SK-N-SH (cell line): ENCODE measurements around the gene FERMT1. TPM values are rescaled to one million over a fixed set of nuclear protein-coding genes. Genes with fewer than 3 reads are reported as not detected.

Experiments
- CTCF ChIA-PET: fragments of 300-600, 350-600 bp; formaldehyde crosslinking; extraction: SDS; loops from one replicate; lab custom pipeline; 2021; lab: Yijun Ruan, JAX
- POLR2A ChIA-PET: fragments of 350-600 bp; sonication (Branson Sonifier 250); formaldehyde crosslinking; extraction: SDS; loops from one replicate; lab custom pipeline; 2020; ENCODE audit warnings: antibody characterized with exemption, inconsistent platforms; lab: Yijun Ruan, JAX
- DNase-seq: peaks from one replicate; pipeline ENCODE4 v3.0.0; 2012
- H2AFZ ChIP-seq: fragments of 200-600 bp; sonication (generic); 2 replicates; pipeline ENCODE4 v1.8.1; 2016; ENCODE audit warnings: antibody characterized with exemption, mild to moderate bottlenecking, low read depth
- H3F3A ChIP-seq: fragments of 200-600 bp; sonication (generic); replicated peaks from 2 replicates; pipeline ENCODE3; 2016; ENCODE audit warnings: antibody characterized with exemption, mild to moderate bottlenecking; ENCODE audit not compliant: insufficient read depth
- H3K27ac ChIP-seq, 2 experiments: fragments of 200-500 bp in 1 of 2; fragments of 200-600 bp in 1 of 2; sonication (Bioruptor generic) in 1 of 2; sonication (generic), shearing (Covaris generic) in 1 of 2; 2 replicates each; pipeline versions ENCODE4 v1.5.1 to v1.6.1; 2014 to 2016; ENCODE audit warnings: low read depth in 2 of 2, inconsistent platforms in 1 of 2, low read length in 1 of 2, mild to moderate bottlenecking in 1 of 2, mixed read lengths in 1 of 2
- H3K27me3 ChIP-seq: fragments of 200-600 bp; sonication (generic), shearing (Covaris generic); 2 replicates; pipeline ENCODE4 v1.6.1; 2016; ENCODE audit warnings: mixed run types; ENCODE audit not compliant: insufficient read depth
- H3K36me3 ChIP-seq, 2 experiments: fragments of 200-500 bp in 1 of 2; fragments of 200-600 bp in 1 of 2; sonication (Bioruptor generic) in 1 of 2; sonication (generic) in 1 of 2; replicated peaks in 1 of 2; 2 replicates each; pipeline versions ENCODE3 to v1.5.1; 2014 to 2016; ENCODE audit warnings: low read length in 1 of 2, mild to moderate bottlenecking in 1 of 2; ENCODE audit not compliant: insufficient read depth in 2 of 2, control insufficient read depth in 1 of 2
- H3K4me1 ChIP-seq, 2 experiments: fragments of 200-500 bp in 1 of 2; fragments of 200-600 bp in 1 of 2; sonication (Bioruptor generic) in 1 of 2; sonication (generic), shearing (Covaris generic) in 1 of 2; 2 replicates each; pipeline versions ENCODE4 v1.5.1 to v1.6.1; 2014 to 2016; ENCODE audit warnings: low read depth in 1 of 2, low read length in 1 of 2, mixed run types in 1 of 2; ENCODE audit not compliant: insufficient read depth in 2 of 2, control insufficient read depth in 1 of 2
- H3K4me2 ChIP-seq: fragments of 200-600 bp; sonication (generic), shearing (Covaris generic); 2 replicates; pipeline ENCODE4 v1.6.1; 2017; ENCODE audit warnings: mixed run types
- H3K4me3 ChIP-seq, 2 experiments: fragments of 200-500 bp in 1 of 2; fragments of 200-600 bp in 1 of 2; sonication (Bioruptor generic) in 1 of 2; sonication (generic), shearing (Covaris generic) in 1 of 2; 2 replicates each; pipeline versions ENCODE4 v1.5.1 to v1.8.1; 2014 to 2016; ENCODE audit warnings: low read depth in 2 of 2, inconsistent platforms in 1 of 2, low read length in 1 of 2, mild to moderate bottlenecking in 1 of 2, mixed read lengths in 1 of 2, moderate library complexity in 1 of 2
- H3K79me2 ChIP-seq: fragments of 200-600 bp; sonication (generic); 2 replicates; pipeline ENCODE4 v1.8.1; 2017; ENCODE audit warnings: mild to moderate bottlenecking; ENCODE audit not compliant: insufficient read depth
- H3K9ac ChIP-seq: fragments of 200-600 bp; sonication (generic); 2 replicates; pipeline ENCODE4 v1.6.1; 2017; ENCODE audit warnings: mixed run types
- H3K9me2 ChIP-seq: fragments of 200-600 bp; sonication (generic); 2 replicates; pipeline ENCODE4 v1.6.1; 2017; ENCODE audit warnings: mixed run types
- H3K9me3 ChIP-seq: fragments of 200-600 bp; sonication (generic); 2 replicates; pipeline ENCODE4 v1.6.1; 2017; ENCODE audit warnings: mixed run types, mild to moderate bottlenecking, moderate library complexity
- H4K20me1 ChIP-seq: fragments of 200-600 bp; sonication (generic); 2 replicates; pipeline ENCODE4 v1.6.1; 2017; ENCODE audit warnings: mild to moderate bottlenecking, mixed run types; ENCODE audit not compliant: insufficient read depth
- CHD2 ChIP-seq: fragments of 150-350 bp; IDR thresholded peaks from 2 replicates; pipeline ENCODE4 v1.6.1; 2018; ENCODE audit warnings: low read length; ENCODE audit not compliant: partially characterized antibody
- ELF1 ChIP-seq: IDR thresholded peaks from 2 replicates; pipeline ENCODE4 v1.4.0; 2012
- FOSL2 ChIP-seq: IDR thresholded peaks from 2 replicates; pipeline ENCODE4 v1.4.0; 2012; ENCODE audit warnings: low read depth, mild to moderate bottlenecking, moderate library complexity, borderline replicate concordance
- FOXJ3 ChIP-seq: sonication (generic); formaldehyde crosslinking; IDR thresholded peaks from 2 replicates; pipeline ENCODE4 v1.5.1; 2020; ENCODE audit warnings: mild to moderate bottlenecking, missing genetic modification reagents
- GATA2 ChIP-seq: sonication (generic); formaldehyde crosslinking; IDR thresholded peaks from 2 replicates; pipeline ENCODE4 v1.5.0; 2020; ENCODE audit warnings: mild to moderate bottlenecking, missing genetic modification reagents
- IRF3 ChIP-seq: fragments of 150-350 bp; IDR thresholded peaks from 2 replicates; pipeline ENCODE4 v1.6.1; 2016; ENCODE audit warnings: mild to moderate bottlenecking, low read depth, low read length
- MAX ChIP-seq: IDR thresholded peaks from 2 replicates; pipeline ENCODE4 v1.4.0; 2012; ENCODE audit warnings: low read depth
- NRF1 ChIP-seq: IDR thresholded peaks from 2 replicates; pipeline ENCODE4 v1.6.1; 2012; ENCODE audit warnings: low read depth, mild to moderate bottlenecking, low read length
- PBX3 ChIP-seq: IDR thresholded peaks from 2 replicates; pipeline ENCODE4; 2012
- RCOR1 ChIP-seq: fragments of 150-350 bp; IDR thresholded peaks from 2 replicates; pipeline ENCODE4 v1.6.1; 2017; ENCODE audit warnings: antibody characterized with exemption, low read length
- RXRA ChIP-seq: IDR thresholded peaks from 2 replicates; pipeline ENCODE4 v1.4.0; 2012; ENCODE audit warnings: low read depth, mild to moderate bottlenecking, borderline replicate concordance
- SMC3 ChIP-seq: IDR thresholded peaks from 2 replicates; pipeline ENCODE4 v1.6.1; 2012; ENCODE audit warnings: low read depth, low read length, improper control_type of control experiment
- TAF1 ChIP-seq: IDR thresholded peaks from 2 replicates; pipeline ENCODE4 v1.6.1; 2012; ENCODE audit warnings: low read depth, mild to moderate bottlenecking, low read length, moderate library complexity, borderline replicate concordance
- TCF12 ChIP-seq: IDR thresholded peaks from 2 replicates; pipeline ENCODE4 v1.4.0; 2012
- TEAD4 ChIP-seq: IDR thresholded peaks from 2 replicates; pipeline ENCODE4 v1.4.0; 2012; ENCODE audit warnings: mild to moderate bottlenecking, borderline replicate concordance; ENCODE audit not compliant: insufficient read depth
- ZBTB33 ChIP-seq: IDR thresholded peaks from 2 replicates; pipeline ENCODE4 v1.4.0; 2012; ENCODE audit warnings: low read depth, borderline replicate concordance
- WGBS: methylation state at CpG from one replicate; pipeline ENCODE4 v1.1.6; 2017; ENCODE audit warnings: low lambda C conversion rate; 5-methylcytosine and 5-hydroxymethylcytosine counted together
- polyA plus RNA-seq, 3 experiments: library from polyadenylated mRNA; depleted of rRNA; stranded (reverse); fragments of >200 nt; gene quantifications; 2 replicates each; pipeline ENCODE4 v1.2.3, GENCODE V29; 2012

Gene FERMT1
- polyA plus RNA-seq, 1 of the 3 experiments (the other 2 are of a cell fraction): 0.81 TPM

- ChIA-PET POLR2A (no interaction called here), CTCF (interaction anchor here (1.7 kb wide), 1 partner anchor 14 kb away, joined by 6 read pairs; no protein-coding TSS in a partner anchor)
- Histone ChIP-seq H3K9ac (no peak overlapping the region), H3K79me2 (no peaks in the 10 kb centered on the region), H3K4me3 (no peak overlapping the region), H4K20me1 (no peaks in the 10 kb centered on the region), H3K27me3 (peaks cover 5% of the 10 kb centered on the region; the same call in 1 of the 2 replicates), H3K4me1 (peaks cover 0 to 3% of the 10 kb centered on the region in 2 experiments; a peak in 1 of 4 replicates), H3K36me3 (no peaks in the 10 kb centered on the region), H3F3A (peaks cover 2% of the 10 kb centered on the region), H3K9me3 (no peaks in the 10 kb centered on the region), H3K27ac (no peak overlapping the region), H2AFZ (no peak overlapping the region), H3K4me2 (no peak overlapping the region), H3K9me2 (no peaks in the 10 kb centered on the region)
- DNase-seq: no peak
- TF ChIP-seq TAF1 (no peak), IRF3 (no peak), GATA2 (no peak), PBX3 (no peak), RXRA (no peak), MAX (no peak), TEAD4 (no peak), ZBTB33 (no peak), CHD2 (no peak), TCF12 (no peak), ELF1 (no peak), FOSL2 (no peak), NRF1 (no peak), FOXJ3 (no peak), RCOR1 (no peak), SMC3 (no peak)
- 24% methylated on average over 2 of the region's 2 CpGs for WGBS
These were observed 4.0 kb upstream of the FERMT1 start for GRCh38 chr20:6126846-6127245.
